GM23338 (cell line): Measurements from ENCODE around the gene ITIH5. TPM values are rescaled to one million over a fixed set of nuclear protein-coding genes. Genes with fewer than 3 reads are reported as not detected.

Experiments used
- CTCF ChIP-seq, 2 experiments: fragments of 200-600 bp in 1 of 2; sonication (generic) in 1 of 2; conservative IDR thresholded peaks; 2 replicates each; pipeline versions ENCODE4 v1.5.1 to v1.6.1; 2016 to 2017; ENCODE audit warnings: antibody characterized with exemption in 2 of 2, low read depth in 2 of 2, mild to moderate bottlenecking in 2 of 2, moderate library complexity in 1 of 2
- STAT1 ChIP-seq: IDR thresholded peaks from one replicate; pipeline ENCODE4 v1.6.1; 2016; ENCODE audit warnings: antibody characterized with exemption; ENCODE audit not compliant: unreplicated experiment
- polyA plus RNA-seq: library from polyadenylated mRNA; unstranded; fragments of >200 nt; fragmentation: Nextera tagmentation; extraction: Ambion mirVana; gene quantifications from 2 replicates; pipeline ENCODE4 v1.2.1, GENCODE V29; 2016
- total RNA-seq: library from RNA; depleted of rRNA; stranded (reverse); fragments of >200 nt; shearing (Covaris generic); gene quantifications from 2 replicates; pipeline ENCODE4 v1.2.3, GENCODE V29; 2014
- TF ChIP-seq, protein P1 (sequence below): fragments of 250-450 bp; sonication (Bioruptor Pico); IDR thresholded peaks from 2 replicates; pipeline ENCODE4 v1.5.0; 2020; ENCODE audit warnings: mild to moderate bottlenecking, moderate library complexity
- TF ChIP-seq, protein P2 (sequence below): IDR thresholded peaks from one replicate; pipeline ENCODE4 v1.6.1; 2018; ENCODE audit warnings: antibody characterized with exemption; ENCODE audit not compliant: unreplicated experiment

Gene ITIH5
- total and polyA plus RNA-seq, 2 experiments from 2014 or later, result 0.99 to 2.2 TPM

DNA sequence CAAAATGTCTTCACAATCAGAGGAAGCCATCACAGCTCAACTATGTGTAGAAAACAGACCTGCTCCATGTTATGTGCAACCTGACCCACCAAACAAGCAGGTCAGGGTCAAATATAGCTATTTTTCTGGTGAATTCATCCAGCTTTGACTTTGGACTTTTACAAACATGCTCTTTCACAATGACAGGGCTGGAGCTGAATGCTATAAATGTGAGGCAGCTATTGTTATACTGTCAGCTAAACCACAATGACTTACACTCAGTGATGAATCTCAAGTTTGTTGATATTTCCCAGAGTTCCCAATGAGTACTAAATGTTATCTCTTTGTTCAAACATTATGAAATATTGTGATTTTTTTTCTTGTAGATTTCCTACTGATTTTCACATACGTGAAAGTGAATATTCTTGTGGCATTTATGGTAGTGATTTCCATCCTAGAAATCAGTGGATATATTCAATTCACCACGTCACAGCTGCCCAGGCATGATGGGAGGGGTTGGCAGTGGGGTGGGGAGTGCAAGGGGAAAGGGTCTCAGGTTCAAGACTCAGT, 33.9 kb upstream of the ITIH5 start (continued):
- TF ChIP-seq, protein P1, sequence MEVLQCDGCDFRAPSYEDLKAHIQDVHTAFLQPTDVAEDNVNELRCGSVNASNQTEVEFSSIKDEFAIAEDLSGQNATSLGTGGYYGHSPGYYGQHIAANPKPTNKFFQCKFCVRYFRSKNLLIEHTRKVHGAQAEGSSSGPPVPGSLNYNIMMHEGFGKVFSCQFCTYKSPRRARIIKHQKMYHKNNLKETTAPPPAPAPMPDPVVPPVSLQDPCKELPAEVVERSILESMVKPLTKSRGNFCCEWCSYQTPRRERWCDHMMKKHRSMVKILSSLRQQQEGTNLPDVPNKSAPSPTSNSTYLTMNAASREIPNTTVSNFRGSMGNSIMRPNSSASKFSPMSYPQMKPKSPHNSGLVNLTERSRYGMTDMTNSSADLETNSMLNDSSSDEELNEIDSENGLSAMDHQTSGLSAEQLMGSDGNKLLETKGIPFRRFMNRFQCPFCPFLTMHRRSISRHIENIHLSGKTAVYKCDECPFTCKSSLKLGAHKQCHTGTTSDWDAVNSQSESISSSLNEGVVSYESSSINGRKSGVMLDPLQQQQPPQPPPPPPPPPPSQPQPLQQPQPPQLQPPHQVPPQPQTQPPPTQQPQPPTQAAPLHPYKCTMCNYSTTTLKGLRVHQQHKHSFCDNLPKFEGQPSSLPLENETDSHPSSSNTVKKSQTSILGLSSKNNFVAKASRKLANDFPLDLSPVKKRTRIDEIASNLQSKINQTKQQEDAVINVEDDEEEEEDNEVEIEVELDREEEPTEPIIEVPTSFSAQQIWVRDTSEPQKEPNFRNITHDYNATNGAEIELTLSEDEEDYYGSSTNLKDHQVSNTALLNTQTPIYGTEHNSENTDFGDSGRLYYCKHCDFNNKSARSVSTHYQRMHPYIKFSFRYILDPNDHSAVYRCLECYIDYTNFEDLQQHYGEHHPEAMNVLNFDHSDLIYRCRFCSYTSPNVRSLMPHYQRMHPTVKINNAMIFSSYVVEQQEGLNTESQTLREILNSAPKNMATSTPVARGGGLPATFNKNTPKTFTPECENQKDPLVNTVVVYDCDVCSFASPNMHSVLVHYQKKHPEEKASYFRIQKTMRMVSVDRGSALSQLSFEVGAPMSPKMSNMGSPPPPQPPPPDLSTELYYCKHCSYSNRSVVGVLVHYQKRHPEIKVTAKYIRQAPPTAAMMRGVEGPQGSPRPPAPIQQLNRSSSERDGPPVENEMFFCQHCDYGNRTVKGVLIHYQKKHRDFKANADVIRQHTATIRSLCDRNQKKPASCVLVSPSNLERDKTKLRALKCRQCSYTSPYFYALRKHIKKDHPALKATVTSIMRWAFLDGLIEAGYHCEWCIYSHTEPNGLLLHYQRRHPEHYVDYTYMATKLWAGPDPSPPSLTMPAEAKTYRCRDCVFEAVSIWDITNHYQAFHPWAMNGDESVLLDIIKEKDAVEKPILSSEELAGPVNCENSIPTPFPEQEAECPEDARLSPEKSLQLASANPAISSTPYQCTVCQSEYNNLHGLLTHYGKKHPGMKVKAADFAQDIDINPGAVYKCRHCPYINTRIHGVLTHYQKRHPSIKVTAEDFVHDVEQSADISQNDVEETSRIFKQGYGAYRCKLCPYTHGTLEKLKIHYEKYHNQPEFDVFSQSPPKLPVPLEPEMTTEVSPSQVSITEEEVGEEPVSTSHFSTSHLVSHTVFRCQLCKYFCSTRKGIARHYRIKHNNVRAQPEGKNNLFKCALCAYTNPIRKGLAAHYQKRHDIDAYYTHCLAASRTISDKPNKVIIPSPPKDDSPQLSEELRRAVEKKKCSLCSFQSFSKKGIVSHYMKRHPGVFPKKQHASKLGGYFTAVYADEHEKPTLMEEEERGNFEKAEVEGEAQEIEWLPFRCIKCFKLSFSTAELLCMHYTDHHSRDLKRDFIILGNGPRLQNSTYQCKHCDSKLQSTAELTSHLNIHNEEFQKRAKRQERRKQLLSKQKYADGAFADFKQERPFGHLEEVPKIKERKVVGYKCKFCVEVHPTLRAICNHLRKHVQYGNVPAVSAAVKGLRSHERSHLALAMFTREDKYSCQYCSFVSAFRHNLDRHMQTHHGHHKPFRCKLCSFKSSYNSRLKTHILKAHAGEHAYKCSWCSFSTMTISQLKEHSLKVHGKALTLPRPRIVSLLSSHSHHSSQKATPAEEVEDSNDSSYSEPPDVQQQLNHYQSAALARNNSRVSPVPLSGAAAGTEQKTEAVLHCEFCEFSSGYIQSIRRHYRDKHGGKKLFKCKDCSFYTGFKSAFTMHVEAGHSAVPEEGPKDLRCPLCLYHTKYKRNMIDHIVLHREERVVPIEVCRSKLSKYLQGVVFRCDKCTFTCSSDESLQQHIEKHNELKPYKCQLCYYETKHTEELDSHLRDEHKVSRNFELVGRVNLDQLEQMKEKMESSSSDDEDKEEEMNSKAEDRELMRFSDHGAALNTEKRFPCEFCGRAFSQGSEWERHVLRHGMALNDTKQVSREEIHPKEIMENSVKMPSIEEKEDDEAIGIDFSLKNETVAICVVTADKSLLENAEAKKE (CRISPR knock-in tag), result no peak
- TF ChIP-seq, protein P2, sequence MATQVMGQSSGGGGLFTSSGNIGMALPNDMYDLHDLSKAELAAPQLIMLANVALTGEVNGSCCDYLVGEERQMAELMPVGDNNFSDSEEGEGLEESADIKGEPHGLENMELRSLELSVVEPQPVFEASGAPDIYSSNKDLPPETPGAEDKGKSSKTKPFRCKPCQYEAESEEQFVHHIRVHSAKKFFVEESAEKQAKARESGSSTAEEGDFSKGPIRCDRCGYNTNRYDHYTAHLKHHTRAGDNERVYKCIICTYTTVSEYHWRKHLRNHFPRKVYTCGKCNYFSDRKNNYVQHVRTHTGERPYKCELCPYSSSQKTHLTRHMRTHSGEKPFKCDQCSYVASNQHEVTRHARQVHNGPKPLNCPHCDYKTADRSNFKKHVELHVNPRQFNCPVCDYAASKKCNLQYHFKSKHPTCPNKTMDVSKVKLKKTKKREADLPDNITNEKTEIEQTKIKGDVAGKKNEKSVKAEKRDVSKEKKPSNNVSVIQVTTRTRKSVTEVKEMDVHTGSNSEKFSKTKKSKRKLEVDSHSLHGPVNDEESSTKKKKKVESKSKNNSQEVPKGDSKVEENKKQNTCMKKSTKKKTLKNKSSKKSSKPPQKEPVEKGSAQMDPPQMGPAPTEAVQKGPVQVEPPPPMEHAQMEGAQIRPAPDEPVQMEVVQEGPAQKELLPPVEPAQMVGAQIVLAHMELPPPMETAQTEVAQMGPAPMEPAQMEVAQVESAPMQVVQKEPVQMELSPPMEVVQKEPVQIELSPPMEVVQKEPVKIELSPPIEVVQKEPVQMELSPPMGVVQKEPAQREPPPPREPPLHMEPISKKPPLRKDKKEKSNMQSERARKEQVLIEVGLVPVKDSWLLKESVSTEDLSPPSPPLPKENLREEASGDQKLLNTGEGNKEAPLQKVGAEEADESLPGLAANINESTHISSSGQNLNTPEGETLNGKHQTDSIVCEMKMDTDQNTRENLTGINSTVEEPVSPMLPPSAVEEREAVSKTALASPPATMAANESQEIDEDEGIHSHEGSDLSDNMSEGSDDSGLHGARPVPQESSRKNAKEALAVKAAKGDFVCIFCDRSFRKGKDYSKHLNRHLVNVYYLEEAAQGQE, result no peak
- TF ChIP-seq STAT1 (no peak), CTCF (conservative IDR thresholded peaks at IDR 0.05; ENCODE audit: low read depth in 2 of 2) (no peak)
